ENCODE data around the gene CDK7.

GRCh38 chr5:69217151-69217511, 17.6 kb upstream of the CDK7 start:
- TF ChIP-seq POLR2A (IDR thresholded peaks at IDR 0.05) (no peak), CTCF (IDR thresholded peaks at IDR 0.05) (no peak)

Measured in lower leg skin (tissue), 3 donors.